ENCODE measurements around the gene NFYC. TPM values are rescaled to one million over a fixed set of nuclear protein-coding genes. Genes with fewer than 3 reads are reported as not detected.

NFYC gene
- total and polyA plus RNA-seq, 2 experiments from 2014 or later: 36.2 to 42.7 TPM

DNA sequence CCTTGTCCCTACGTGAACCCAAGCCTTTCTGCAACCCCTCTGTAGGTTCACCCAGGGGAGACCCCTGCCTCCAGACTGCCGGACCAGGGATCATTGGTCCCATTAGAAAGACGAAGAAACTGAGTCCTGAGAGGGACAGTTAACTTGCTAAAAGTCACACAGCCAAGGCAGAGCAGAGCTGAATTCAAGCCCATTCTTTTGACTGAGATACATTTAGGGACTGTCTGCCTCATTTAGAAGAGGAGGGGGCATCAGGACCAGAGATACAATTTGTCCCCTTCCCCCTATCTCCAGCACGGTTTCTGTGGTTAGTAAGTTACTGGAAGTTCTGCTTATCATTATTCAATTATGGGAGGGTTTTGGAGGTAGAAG is 111.2 kb downstream of the NFYC start:
- H3K4me2 ChIP-seq: peak overlapping the region; percentile 78
- H4K20me1 ChIP-seq (replicated peaks; ENCODE audit: insufficient read depth): no peaks in the 10 kb centered on the region
- H2AFZ ChIP-seq: peak overlapping the region; percentile 87
- H3K9me2 ChIP-seq (ENCODE audit: insufficient read depth): no peaks in the 10 kb centered on the region
- H3K4me3 ChIP-seq: peak overlapping the region; percentile 57
- ATAC-seq (no peak), DNase-seq (ENCODE audit: low spot score) (no peak)
- no peak overlapping the region for H3K27ac Mint-ChIP-seq
- no peaks in the 10 kb centered on the region for H3K36me3 Mint-ChIP-seq (ENCODE audit: low read depth)
- peaks cover 18% of the 10 kb centered on the region for H3K27me3 Mint-ChIP-seq (ENCODE audit: insufficient read depth, low read depth, poor library complexity)
- H3K79me2 ChIP-seq (replicated peaks; ENCODE audit: insufficient read depth): no peaks in the 10 kb centered on the region
- H3F3A ChIP-seq (replicated peaks; ENCODE audit: low read depth): no peaks in the 10 kb centered on the region; the same call in 1 of the 2 replicates
- no peaks in the 10 kb centered on the region for H3K36me3 ChIP-seq (ENCODE audit: insufficient read depth)
- TF ChIP-seq ZNF331 (CRISPR knock-in tag; IDR thresholded peaks at IDR 0.05; ENCODE audit: low read depth) (no peak), STAT1 (IDR thresholded peaks at IDR 0.05; ENCODE audit: unreplicated experiment) (no peak), NANOG (IDR thresholded peaks at IDR 0.05; ENCODE audit: borderline replicate concordance) (no peak), ZNF114 (CRISPR knock-in tag; IDR thresholded peaks at IDR 0.05) (no peak), REST (IDR thresholded peaks at IDR 0.05; ENCODE audit: unreplicated experiment) (no peak), POLR2AphosphoS5 (IDR thresholded peaks at IDR 0.05; ENCODE audit: low read depth) (no peak), ETS1 (IDR thresholded peaks at IDR 0.05) (no peak), CTCF (conservative IDR thresholded peaks at IDR 0.05; ENCODE audit: low read depth in 2 of 2) (no peak)
- TF ChIP-seq, protein P1, sequence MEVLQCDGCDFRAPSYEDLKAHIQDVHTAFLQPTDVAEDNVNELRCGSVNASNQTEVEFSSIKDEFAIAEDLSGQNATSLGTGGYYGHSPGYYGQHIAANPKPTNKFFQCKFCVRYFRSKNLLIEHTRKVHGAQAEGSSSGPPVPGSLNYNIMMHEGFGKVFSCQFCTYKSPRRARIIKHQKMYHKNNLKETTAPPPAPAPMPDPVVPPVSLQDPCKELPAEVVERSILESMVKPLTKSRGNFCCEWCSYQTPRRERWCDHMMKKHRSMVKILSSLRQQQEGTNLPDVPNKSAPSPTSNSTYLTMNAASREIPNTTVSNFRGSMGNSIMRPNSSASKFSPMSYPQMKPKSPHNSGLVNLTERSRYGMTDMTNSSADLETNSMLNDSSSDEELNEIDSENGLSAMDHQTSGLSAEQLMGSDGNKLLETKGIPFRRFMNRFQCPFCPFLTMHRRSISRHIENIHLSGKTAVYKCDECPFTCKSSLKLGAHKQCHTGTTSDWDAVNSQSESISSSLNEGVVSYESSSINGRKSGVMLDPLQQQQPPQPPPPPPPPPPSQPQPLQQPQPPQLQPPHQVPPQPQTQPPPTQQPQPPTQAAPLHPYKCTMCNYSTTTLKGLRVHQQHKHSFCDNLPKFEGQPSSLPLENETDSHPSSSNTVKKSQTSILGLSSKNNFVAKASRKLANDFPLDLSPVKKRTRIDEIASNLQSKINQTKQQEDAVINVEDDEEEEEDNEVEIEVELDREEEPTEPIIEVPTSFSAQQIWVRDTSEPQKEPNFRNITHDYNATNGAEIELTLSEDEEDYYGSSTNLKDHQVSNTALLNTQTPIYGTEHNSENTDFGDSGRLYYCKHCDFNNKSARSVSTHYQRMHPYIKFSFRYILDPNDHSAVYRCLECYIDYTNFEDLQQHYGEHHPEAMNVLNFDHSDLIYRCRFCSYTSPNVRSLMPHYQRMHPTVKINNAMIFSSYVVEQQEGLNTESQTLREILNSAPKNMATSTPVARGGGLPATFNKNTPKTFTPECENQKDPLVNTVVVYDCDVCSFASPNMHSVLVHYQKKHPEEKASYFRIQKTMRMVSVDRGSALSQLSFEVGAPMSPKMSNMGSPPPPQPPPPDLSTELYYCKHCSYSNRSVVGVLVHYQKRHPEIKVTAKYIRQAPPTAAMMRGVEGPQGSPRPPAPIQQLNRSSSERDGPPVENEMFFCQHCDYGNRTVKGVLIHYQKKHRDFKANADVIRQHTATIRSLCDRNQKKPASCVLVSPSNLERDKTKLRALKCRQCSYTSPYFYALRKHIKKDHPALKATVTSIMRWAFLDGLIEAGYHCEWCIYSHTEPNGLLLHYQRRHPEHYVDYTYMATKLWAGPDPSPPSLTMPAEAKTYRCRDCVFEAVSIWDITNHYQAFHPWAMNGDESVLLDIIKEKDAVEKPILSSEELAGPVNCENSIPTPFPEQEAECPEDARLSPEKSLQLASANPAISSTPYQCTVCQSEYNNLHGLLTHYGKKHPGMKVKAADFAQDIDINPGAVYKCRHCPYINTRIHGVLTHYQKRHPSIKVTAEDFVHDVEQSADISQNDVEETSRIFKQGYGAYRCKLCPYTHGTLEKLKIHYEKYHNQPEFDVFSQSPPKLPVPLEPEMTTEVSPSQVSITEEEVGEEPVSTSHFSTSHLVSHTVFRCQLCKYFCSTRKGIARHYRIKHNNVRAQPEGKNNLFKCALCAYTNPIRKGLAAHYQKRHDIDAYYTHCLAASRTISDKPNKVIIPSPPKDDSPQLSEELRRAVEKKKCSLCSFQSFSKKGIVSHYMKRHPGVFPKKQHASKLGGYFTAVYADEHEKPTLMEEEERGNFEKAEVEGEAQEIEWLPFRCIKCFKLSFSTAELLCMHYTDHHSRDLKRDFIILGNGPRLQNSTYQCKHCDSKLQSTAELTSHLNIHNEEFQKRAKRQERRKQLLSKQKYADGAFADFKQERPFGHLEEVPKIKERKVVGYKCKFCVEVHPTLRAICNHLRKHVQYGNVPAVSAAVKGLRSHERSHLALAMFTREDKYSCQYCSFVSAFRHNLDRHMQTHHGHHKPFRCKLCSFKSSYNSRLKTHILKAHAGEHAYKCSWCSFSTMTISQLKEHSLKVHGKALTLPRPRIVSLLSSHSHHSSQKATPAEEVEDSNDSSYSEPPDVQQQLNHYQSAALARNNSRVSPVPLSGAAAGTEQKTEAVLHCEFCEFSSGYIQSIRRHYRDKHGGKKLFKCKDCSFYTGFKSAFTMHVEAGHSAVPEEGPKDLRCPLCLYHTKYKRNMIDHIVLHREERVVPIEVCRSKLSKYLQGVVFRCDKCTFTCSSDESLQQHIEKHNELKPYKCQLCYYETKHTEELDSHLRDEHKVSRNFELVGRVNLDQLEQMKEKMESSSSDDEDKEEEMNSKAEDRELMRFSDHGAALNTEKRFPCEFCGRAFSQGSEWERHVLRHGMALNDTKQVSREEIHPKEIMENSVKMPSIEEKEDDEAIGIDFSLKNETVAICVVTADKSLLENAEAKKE (CRISPR knock-in tag; IDR thresholded peaks at IDR 0.05): no peak
- no peaks in the 10 kb centered on the region for H3K9me3 Mint-ChIP-seq
- H3K4me1 ChIP-seq (ENCODE audit: insufficient read depth): peaks cover 54% of the 10 kb centered on the region
- no peak overlapping the region for H3K27ac ChIP-seq (ENCODE audit: low read depth)
- peaks cover 61% of the 10 kb centered on the region for H3K4me1 Mint-ChIP-seq
- peaks cover 18% of the 10 kb centered on the region; the same call in 1 of the 2 replicates for H3K27me3 ChIP-seq (ENCODE audit: insufficient read depth)
- peak overlapping the region; percentile 50; the same call in 2 of the 3 replicates for H3K4me3 Mint-ChIP-seq

Data from GM23338 (cell line).